NCI-H2081 (cell line): ENCODE measurements around the gene GATA5.

Experiments
- DNase-seq, 2 experiments: peaks; one replicate each; lab custom pipeline; 2025; lab: John Stamatoyannopoulos, UW

Gene GATA5

DNA sequence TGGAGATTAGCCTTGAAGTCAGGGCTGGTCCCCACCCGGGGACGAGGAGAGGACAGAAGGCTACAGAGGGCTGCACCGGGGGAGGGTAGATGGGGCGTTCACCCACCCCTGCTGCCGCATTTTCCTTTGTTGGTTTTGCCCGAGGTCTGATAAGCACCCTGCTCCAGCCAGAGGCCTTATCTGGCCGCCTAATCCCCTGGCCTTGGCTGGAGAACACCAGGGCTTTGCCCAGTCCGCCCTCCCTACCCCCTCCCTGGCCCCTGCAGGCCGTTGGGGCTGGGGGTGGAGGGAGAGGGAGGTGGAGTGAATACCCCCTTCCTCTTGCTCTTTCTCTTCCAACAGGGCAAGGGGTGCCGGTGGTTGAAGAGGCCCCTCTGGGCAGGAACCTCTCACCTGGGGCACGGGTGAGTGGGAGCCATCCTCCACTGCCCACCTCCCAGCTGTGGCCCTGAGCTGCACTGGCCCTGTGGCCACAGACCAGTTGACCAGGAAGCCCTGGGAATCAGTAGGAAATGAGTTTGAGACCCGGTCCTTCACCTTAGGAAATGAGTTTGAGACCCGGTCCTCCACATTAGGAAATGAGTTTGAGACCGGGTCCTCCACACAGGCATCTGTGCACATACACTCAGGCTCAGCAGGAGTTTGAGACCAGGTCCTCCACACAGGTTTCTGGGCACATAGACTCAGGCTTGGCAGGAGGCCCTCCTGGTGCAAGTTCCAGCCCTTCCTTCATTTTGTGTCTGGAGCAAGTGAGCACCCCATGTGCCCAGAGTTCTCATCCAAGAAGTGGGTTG lies 12.0 kb upstream of the GATA5 start:
- no peak for DNase-seq

DNA sequence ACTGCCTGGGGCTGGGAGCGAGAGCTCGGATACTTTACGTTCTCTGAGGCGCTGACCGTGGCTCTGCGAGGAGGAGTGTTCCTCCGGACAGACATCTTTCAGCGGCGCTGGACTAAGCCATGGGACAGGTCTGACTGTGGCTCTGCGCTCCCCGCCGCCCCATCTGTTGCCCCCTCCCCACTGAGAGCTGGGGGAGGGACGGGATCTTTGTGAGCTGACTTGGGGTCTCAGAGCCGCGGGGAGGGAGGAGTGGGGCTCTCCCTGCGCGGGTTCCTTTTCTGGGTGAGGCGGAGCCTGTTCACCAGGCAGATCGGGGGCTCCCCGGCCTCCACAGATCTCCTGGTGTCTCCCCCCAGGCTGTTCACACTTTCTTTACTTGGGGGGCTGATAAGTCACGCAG lies 11.3 kb upstream of the GATA5 start:
- DNase-seq, result no peak

DNA sequence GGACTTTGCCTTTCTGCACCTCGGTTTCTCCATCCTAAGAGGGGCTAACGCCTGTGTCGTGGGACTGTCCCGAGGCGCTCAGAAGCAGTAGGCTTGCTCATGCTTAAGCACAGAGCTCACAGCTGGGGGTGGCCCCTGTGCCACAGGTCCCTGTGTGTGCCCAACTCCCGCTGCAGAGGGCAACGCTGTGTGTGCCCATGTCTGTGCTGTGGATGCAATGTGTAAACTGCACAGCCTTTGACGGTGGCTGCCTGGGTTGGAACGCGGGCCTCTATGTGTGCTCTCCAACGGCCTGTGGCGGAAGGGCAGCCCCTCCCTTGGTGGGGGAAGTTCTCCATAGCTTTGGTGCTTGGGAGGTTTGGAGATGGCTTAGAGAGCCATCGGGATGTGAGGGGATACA lies 10.7 kb upstream of the GATA5 start:
- DNase-seq, result no peak

DNA sequence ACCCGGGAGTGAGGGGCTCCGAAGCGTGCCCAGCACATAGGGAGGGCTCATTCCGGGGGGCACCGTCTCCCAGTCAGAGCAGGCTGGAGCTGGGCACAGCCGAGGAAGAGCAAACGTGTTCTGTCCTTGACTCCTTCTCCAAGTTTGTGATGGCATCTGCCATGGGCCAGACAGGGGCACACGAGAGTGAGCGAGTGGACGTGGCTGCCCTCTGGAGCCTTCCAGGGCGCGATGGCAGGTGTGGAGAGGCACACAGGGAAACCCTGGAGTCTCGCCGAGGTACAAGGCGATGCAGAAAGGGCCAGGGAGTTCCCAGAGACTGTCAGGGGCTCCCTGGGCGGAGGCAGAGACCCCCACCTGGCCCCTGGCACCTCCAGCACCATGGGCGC lies 9.9 kb upstream of the GATA5 start:
- no peak for DNase-seq

GRCh38 chr20:62485062-62485700 lies 9.4 kb upstream of the GATA5 start:
- DNase-seq, result no peak

DNA sequence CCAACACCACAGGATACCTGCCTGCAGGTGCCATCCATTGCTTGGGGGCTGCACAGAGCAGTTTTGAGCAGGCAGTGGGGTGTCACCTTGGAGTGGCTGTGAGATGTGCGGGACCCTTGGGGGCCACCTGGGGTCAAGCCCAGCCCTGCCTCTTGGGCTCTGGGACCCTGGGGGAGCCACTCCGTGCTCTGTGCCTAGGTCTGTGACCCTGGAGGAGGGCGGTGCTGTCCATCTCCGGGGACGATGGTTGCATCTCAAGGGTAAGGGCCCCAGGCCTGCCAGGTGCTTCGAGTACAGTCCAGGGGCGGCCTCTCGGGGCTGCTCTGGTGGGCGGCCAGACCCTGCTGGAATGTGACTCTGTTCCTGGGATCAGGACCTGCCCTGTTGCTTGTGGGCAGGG lies 8.7 kb upstream of the GATA5 start:
- no peak for DNase-seq

DNA sequence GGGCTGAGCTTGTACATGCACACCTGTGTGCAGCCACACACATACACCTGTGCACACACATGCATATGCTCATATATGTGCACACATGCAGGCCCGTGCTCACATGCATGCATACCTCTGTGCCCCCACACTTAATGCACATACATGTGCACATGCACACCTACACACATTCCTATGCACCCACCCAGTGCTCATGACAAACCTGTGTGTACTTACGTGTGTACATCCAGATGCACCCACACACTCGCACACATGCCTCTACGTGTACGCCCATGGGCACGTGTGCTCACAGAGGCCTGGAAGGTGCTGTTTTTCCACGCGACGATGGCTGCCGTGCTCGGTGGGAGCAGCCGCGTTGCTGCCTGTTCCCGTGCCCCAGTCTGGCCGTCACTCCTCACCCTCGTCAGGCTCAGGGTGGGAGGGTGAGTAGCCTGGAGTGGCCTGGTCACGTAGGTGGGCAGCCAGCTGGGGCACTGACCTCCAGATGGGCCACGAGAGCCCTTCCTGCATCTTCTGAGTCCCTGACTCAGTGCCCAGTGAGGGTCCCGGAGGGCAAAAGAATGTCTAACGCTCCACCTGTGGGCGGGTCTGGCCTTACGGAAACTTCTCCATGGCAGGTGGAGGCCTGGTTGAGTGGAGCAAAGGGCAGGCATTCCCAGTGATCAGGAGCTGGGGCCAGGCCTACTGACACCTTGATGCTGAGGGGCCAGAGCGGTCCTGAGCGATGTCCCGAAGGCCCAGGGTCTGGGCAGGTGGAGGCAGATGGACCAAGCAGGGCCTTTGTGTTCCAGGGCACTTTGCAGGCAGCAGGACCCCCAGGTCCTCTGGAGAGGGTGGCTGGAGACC lies 8.0 kb upstream of the GATA5 start:
- no peak for DNase-seq

DNA sequence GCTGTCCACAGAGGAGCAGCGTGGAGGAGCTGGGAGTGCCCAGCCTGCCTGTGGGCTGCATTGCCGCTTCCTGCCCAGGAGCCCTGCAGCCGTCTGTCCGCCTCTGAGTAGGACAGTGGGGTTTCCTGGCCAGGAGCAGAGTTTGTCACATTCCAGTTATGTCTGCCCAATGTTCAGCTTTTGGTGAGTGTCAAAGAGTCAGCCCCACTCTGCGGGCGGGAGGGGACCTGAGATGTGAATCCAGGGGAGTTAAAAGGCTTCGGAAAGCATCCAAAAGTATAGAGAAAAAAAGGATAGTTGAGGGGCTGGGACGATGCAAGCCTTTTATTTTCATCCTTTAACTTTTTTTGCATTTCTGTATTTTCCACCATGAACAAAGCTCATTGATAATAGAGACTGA lies 7.2 kb upstream of the GATA5 start:
- DNase-seq, result no peak

- DNase-seq, result no peak
Observed at GRCh38 chr20:62482146-62482809, 6.5 kb upstream of the GATA5 start.

DNA sequence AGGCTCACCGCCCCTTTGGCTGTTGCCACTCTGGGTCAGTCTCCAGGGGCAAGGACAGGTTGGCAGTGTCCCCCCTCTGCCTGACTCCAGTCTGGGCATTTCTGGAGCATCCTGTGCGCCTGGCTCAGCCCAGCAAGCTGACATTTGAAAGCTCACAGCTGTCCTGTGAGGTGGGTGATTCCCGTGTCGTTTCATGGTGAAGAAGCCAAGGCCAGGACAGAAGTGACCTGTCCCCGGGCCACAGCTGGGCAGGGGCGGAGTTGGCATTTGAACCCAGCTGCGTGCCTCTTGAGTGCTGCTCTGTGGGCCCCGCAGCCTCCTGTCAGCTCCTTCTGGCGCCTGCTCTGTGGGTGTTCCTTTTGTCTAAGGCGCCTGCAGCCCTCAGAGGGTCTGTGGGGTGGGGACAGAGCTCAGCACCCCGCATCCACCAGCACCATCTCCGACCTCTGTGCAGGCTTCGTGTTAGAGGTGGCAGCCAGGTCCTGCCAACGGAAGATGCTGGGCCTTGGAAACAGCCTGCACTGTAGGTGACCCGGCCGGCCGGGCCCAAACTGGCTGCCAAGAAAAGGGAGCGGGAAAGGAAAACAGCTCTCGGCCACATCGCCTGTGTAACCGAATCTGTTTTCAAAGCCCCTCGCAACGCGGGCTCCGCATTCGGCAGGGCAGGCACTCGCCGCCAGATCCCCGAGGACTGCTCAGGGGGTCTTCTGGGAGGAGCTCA lies 5.8 kb upstream of the GATA5 start:
- no peak for DNase-seq

DNA sequence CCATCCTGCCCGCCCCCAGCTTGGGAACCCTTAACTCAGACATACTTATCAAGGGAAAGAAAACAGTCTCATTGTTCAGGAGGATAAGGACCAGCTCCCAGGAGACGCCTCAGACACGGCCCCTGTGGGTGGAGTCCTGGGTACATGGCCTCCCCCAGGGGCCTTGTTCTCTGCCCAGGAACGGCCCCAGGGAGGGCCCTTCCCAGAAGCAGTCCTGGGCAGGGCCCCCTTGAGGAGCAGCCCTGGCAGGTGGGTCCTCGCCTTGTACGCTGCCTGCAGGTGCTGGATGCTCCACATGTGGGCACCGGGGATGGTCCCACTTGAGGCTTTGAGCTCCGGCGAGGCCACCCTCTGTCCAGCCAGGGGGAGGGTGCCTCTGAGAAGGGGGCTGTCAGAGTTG lies 4.5 kb upstream of the GATA5 start:
- DNase-seq, result no peak

GRCh38 chr20:62479656-62480055 lies 3.9 kb upstream of the GATA5 start:
- no peak for DNase-seq

DNA sequence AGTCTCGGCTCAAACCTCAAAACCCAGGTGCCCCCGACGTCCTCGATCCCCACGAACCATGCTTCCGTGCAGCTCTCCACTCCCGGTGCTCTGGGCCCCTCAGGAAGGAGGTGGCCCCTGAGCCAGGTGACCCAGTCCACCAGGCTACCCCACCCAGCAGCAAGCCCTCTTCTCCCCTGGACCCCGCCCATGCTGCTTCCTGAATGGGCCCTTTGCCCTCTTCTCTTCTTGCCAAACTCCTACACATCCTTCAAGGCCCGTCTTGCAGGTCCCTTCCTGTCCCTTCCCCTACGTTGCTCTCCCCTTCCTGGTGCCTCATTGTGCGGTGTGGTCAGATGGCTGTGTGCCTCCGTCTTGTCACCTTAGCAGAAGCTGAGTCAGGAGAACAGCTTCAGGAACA lies 3.4 kb upstream of the GATA5 start:
- DNase-seq, result no peak

DNA sequence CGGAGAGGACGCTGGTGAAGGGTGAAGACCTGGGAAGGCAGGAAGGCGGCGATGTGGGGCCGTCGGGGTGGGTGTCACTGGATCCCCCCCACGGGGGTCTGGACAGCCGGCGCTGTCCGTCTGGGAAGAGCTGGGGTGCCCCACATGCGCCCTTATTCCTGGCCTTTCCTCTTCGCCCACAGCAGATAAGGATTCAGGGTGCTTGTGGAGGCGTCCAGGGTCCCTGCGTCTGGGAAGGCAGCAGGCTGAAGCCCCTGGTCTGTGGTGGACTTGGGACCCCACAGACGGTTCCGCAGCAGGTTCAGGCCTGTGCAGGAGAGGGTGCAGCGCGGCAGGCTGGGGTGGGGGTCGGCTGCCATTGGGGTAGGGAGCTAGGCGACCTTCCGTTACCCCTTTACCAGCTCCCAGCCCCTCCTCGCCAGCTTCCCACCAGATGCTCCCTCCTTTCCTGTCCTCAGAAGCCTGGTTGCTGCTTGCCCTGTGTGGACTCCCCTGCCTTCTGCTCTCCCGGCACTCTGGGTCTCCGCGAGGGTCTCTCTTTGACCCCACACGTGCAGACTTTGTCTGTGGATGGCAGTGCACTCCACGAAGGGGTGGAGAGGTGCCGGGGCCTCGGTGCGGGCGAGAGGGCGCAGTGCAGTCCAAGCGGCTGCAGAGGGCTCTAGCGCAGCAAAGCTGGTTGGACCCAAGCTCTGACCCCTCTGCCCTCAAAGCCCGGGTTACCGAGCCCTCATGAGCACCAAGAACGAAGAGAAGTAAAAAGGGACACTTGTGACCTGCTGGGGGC lies 2.1 kb upstream of the GATA5 start:
- no peak for DNase-seq

GRCh38 chr20:62476056-62476838 lies 452 bp upstream of the GATA5 start:
- no peak for DNase-seq

DNA sequence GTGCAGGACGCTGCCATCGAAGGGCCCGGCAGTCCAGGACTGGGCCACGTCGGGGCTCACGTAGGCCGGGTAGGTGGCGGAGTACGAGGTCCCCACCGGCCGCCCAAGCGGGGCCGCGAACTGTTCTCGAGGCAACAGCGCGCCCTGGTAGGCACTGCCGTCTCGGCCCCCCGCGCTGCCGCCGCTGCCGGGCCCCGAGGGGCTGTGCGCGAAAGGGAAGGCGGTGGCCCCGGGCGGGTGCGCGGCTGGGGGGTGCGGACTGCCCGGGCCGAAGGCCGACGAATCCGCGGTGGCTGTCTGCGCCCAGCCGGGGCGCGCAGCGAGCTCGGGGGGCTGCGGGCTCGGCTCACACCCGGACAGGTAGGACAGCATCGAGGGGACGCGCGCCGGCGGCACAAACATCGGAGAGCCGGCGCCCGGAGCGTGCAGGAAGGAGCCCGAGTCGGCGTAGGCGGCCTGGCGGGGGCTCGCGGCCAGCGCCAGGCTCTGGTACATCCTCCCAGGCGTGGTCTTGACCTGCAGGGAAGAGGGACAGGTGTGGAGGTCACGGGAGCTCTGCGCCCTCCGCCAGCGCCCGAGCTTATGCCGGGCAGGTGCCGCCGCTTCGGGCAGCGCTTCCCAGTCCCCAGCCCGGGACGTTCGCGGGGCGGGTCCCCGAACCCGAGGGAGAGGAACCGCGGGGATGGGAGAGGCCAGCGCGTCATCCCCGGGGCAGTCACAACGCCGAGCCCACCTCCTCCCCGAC lies 596 bp downstream of the GATA5 start:
- no peak for DNase-seq

DNA sequence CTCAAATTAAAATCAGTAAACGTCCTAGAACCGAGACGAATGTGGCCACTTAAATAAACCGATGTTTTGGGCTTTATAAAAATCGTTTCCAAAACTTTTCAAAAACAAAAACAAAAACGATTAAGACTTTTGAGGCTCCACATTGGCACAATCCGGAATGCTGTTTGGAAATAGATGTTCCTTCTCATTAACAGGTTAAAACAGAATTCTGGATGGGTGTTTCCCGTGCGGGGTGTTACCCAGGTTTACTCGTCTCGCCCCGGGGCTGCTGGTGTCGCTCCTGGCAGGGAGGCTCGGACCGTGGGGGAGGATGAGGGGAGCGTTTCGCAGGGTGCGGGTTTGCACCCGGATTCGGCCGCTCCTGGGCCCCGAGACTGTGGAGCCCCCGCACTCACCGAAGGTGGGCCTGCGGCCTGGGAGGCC lies 1.2 kb downstream of the GATA5 start:
- no peak for DNase-seq

DNA sequence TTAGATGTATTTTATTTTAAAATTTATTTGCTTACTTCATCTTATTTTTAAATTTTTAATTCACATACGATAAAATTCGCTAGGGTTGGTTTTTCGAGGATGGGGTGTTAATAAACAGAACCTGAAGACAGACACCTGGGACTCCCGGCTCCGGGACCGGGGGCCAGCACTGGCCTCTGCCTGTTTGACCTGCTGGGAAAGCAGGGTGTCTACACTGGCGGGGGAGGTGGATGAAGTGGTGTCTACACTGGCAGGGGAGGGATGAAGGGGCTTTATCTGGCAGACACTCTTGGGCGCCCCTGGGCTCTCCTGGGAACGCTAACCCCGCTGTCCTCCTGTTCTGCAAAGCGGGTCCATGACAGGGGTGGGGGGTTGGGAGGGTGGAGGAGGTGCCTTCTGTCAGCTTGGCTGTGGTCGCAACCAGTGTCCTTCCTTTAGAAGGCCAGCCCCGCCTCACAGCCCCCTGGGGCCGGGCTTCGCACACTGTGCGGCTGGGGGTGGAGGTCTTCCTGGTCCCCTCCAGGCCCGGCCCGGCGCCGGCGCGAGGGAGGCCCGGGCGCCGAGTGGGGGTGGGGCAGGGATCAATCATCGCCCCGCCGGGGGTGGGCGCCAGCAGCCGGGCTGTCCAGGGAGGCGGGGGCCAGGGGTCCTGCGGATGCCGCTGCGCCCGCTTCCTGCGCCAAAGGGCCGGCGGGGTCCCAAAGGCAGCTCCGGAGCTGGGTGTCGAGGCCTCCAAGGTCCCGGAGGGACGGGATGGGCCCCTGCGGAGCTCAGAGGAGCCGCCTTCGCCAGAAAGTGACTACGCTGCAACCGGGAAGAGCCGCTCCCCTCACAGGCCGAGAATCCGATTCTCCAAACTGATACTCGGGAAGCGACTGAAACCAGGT lies 1.8 kb downstream of the GATA5 start:
- DNase-seq, result no peak
